ENCODE results near the gene FBXW11. TPM values are rescaled to one million over a fixed set of nuclear protein-coding genes. Genes with fewer than 3 reads are reported as not detected.

FBXW11 gene
- total and polyA plus RNA-seq, 2 donors from 2014 or later: 16.0 to 44.4 TPM

DNA sequence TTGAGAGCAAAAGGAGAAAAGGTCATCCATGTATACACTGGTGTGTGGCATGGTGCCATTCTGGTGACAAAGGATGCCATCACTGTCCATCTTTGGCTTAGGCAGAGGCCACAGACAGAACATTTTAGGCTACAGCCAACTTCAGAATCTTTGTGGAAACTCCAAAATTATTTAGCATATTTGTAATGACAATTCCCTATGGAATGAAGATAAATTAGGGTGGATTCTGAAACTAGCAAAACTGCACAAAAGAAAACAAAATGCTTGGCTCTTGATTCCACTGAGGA is 92.5 kb downstream of the FBXW11 start:
- no peak for TF ChIP-seq CTCF (IDR thresholded peaks at IDR 0.05; ENCODE audit: borderline replicate concordance, extremely low read depth, insufficient read depth)
- H3K36me3 ChIP-seq (ENCODE audit: control insufficient read depth in 2 of 3, insufficient read depth in 3 of 3, low read length in 3 of 3): peaks cover 0 to 4% (median 0%) of the 10 kb centered on the region in 3 donors
- no peak overlapping the region for H3K4me3 ChIP-seq (ENCODE audit: low read length in 3 of 3)
- no peak for FAIRE-seq
- peaks cover 0 to 3% (median 0%) of the 10 kb centered on the region in 3 donors for H3K4me1 ChIP-seq (ENCODE audit: control insufficient read depth in 2 of 3, insufficient read depth in 2 of 3, low read depth in 1 of 3, low read length in 3 of 3)
- DNase-seq: no peak
- H3K27ac ChIP-seq (ENCODE audit: low read depth in 2 of 2, low read length in 2 of 2): no peak overlapping the region
- H3K27me3 ChIP-seq (ENCODE audit: control insufficient read depth, insufficient read depth, low read length): no peaks in the 10 kb centered on the region
- no peaks in the 10 kb centered on the region for H3K9me3 ChIP-seq (ENCODE audit: control insufficient read depth in 2 of 3, insufficient read depth in 1 of 3, low read length in 3 of 3)
- H3K9ac ChIP-seq (ENCODE audit: low read length in 3 of 3): no peak overlapping the region
- intact Hi-C loops (cut with DNase I): loop anchor here (10.0 kb wide), 2 partner anchors 121 to 499 kb away; partner anchors contain the start of gene FGF18

DNA sequence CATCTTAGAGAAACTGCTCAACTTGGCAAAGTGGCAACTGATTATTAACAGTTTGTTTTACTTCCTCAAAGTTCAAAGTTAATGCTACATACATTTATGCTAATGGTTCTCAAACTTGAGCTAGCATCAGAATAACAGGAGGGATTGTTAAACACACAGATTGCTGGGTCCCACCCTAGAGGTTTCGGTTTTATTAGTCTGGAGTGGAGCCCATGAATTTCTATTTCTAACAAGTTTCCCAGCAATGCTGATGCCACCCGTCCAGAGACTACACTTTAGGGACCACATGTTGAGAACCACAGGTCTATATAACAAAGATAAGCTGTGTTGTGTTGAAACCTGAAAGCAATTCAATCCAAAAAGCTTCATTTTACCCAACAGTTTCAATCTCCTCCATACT is 95.3 kb downstream of the FBXW11 start:
- intact Hi-C loops (cut with DNase I): loop anchor here (10.0 kb wide), 2 partner anchors 124 to 496 kb away; partner anchors contain the start of gene FGF18
- Histone ChIP-seq H3K27me3 (ENCODE audit: control insufficient read depth, insufficient read depth, low read length) (no peaks in the 10 kb centered on the region), H3K9ac (ENCODE audit: low read length in 3 of 3) (no peak overlapping the region), H3K27ac (ENCODE audit: low read depth in 2 of 2, low read length in 2 of 2) (no peak overlapping the region), H3K36me3 (ENCODE audit: control insufficient read depth in 2 of 3, insufficient read depth in 3 of 3, low read length in 3 of 3) (peaks cover 0 to 4% (median 0%) of the 10 kb centered on the region in 3 donors), H3K4me1 (ENCODE audit: control insufficient read depth in 2 of 3, insufficient read depth in 2 of 3, low read depth in 1 of 3, low read length in 3 of 3) (peaks cover 0 to 3% (median 0%) of the 10 kb centered on the region in 3 donors), H3K4me3 (ENCODE audit: low read length in 3 of 3) (no peak overlapping the region), H3K9me3 (ENCODE audit: control insufficient read depth in 2 of 3, insufficient read depth in 1 of 3, low read length in 3 of 3) (no peaks in the 10 kb centered on the region)
- FAIRE-seq (no peak), DNase-seq (no peak)
- TF ChIP-seq CTCF (IDR thresholded peaks at IDR 0.05; ENCODE audit: borderline replicate concordance, extremely low read depth, insufficient read depth): no peak

GRCh38 chr5:171908638-171909037 is 97.8 kb downstream of the FBXW11 start:
- intact Hi-C loops (cut with DNase I): no loop called here
- Histone ChIP-seq H3K27me3 (ENCODE audit: control insufficient read depth, insufficient read depth, low read length) (no peaks in the 10 kb centered on the region), H3K27ac (ENCODE audit: low read depth in 2 of 2, low read length in 2 of 2) (no peak overlapping the region), H3K36me3 (ENCODE audit: control insufficient read depth in 2 of 3, insufficient read depth in 3 of 3, low read length in 3 of 3) (peaks cover 0 to 4% (median 0%) of the 10 kb centered on the region in 3 donors), H3K9ac (ENCODE audit: low read length in 3 of 3) (no peak overlapping the region), H3K9me3 (ENCODE audit: control insufficient read depth in 2 of 3, insufficient read depth in 1 of 3, low read length in 3 of 3) (no peaks in the 10 kb centered on the region), H3K4me3 (ENCODE audit: low read length in 3 of 3) (no peak overlapping the region), H3K4me1 (ENCODE audit: control insufficient read depth in 2 of 3, insufficient read depth in 2 of 3, low read depth in 1 of 3, low read length in 3 of 3) (peaks cover 0 to 3% (median 0%) of the 10 kb centered on the region in 3 donors)
- FAIRE-seq (no peak), DNase-seq (no peak)
- TF ChIP-seq CTCF (IDR thresholded peaks at IDR 0.05; ENCODE audit: borderline replicate concordance, extremely low read depth, insufficient read depth): no peak
